ENCODE results near the gene DMRTB1.

The DMRTB1 gene

GRCh38 chr1:53417074-53417511 is 42.1 kb upstream of the DMRTB1 start:
- intact Hi-C loops (cut with DNase I; ENCODE audit: low total_unique reads), result no loop called here
- Histone ChIP-seq H3K36me3 (no peaks in the 10 kb centered on the region), H3K27me3 (peaks cover 0 to 32% of the 10 kb centered on the region in 2 donors), H3K27ac (no peak overlapping the region), H3K4me3 (no peak overlapping the region), H3K9me3 (no peaks in the 10 kb centered on the region), H3K4me1 (no peaks in the 10 kb centered on the region)
- no peak for DNase-seq
- TF ChIP-seq CTCF (IDR thresholded peaks at IDR 0.05), result no peak

- no peak for TF ChIP-seq CTCF (IDR thresholded peaks at IDR 0.05)
- no peaks in the 10 kb centered on the region for H3K9me3 ChIP-seq
- H3K4me3 ChIP-seq, result no peak overlapping the region
- no peaks in the 10 kb centered on the region for H3K36me3 ChIP-seq
- DNase-seq, result no peak
- no peak overlapping the region for H3K27ac ChIP-seq
- H3K27me3 ChIP-seq, result peaks cover 0 to 32% of the 10 kb centered on the region in 2 donors
- no peaks in the 10 kb centered on the region for H3K4me1 ChIP-seq
- intact Hi-C loops (cut with DNase I; ENCODE audit: low total_unique reads), result no loop called here
Measured at GRCh38 chr1:53419034-53419433, 40.2 kb upstream of the DMRTB1 start.

- no peak for TF ChIP-seq CTCF (IDR thresholded peaks at IDR 0.05)
- H3K27ac ChIP-seq, result no peak overlapping the region
- no peaks in the 10 kb centered on the region for H3K36me3 ChIP-seq
- H3K9me3 ChIP-seq, result no peaks in the 10 kb centered on the region
- intact Hi-C loops (cut with DNase I; ENCODE audit: low total_unique reads), result no loop called here
- H3K4me1 ChIP-seq, result no peaks in the 10 kb centered on the region
- H3K27me3 ChIP-seq, result peaks cover 0 to 22% of the 10 kb centered on the region in 2 donors
- no peak for DNase-seq
- no peak overlapping the region for H3K4me3 ChIP-seq
Measured at GRCh38 chr1:53420341-53420740, 38.9 kb upstream of the DMRTB1 start.

GRCh38 chr1:53421208-53421607 is 38.0 kb upstream of the DMRTB1 start:
- no peaks in the 10 kb centered on the region for H3K9me3 ChIP-seq
- intact Hi-C loops (cut with DNase I; ENCODE audit: low total_unique reads), result no loop called here
- H3K27me3 ChIP-seq, result peaks cover 0 to 22% of the 10 kb centered on the region in 2 donors
- no peak for TF ChIP-seq CTCF (IDR thresholded peaks at IDR 0.05)
- no peaks in the 10 kb centered on the region for H3K36me3 ChIP-seq
- DNase-seq, result no peak
- no peak overlapping the region for H3K27ac ChIP-seq
- H3K4me1 ChIP-seq, result no peaks in the 10 kb centered on the region
- H3K4me3 ChIP-seq, result no peak overlapping the region

GRCh38 chr1:53430261-53430660 is 28.9 kb upstream of the DMRTB1 start:
- H3K4me1 ChIP-seq, result no peaks in the 10 kb centered on the region
- peaks cover 0 to 17% of the 10 kb centered on the region in 2 donors for H3K27me3 ChIP-seq
- no peak overlapping the region for H3K4me3 ChIP-seq
- no peak for TF ChIP-seq CTCF (IDR thresholded peaks at IDR 0.05)
- H3K27ac ChIP-seq, result no peak overlapping the region
- H3K36me3 ChIP-seq, result no peaks in the 10 kb centered on the region
- intact Hi-C loops (cut with DNase I; ENCODE audit: low total_unique reads), result no loop called here
- H3K9me3 ChIP-seq, result no peaks in the 10 kb centered on the region
- no peak for DNase-seq

GRCh38 chr1:53430779-53431178 is 28.4 kb upstream of the DMRTB1 start:
- Histone ChIP-seq H3K9me3 (no peaks in the 10 kb centered on the region), H3K27me3 (peaks cover 0 to 18% of the 10 kb centered on the region in 2 donors), H3K4me1 (no peaks in the 10 kb centered on the region), H3K27ac (no peak overlapping the region), H3K36me3 (no peaks in the 10 kb centered on the region), H3K4me3 (no peak overlapping the region)
- intact Hi-C loops (cut with DNase I; ENCODE audit: low total_unique reads), result no loop called here
- no peak for TF ChIP-seq CTCF (IDR thresholded peaks at IDR 0.05)
- no peak for DNase-seq

Measured in tibial artery (tissue), 4 donors.